ENCODE results near the gene SHISA7.

DNA sequence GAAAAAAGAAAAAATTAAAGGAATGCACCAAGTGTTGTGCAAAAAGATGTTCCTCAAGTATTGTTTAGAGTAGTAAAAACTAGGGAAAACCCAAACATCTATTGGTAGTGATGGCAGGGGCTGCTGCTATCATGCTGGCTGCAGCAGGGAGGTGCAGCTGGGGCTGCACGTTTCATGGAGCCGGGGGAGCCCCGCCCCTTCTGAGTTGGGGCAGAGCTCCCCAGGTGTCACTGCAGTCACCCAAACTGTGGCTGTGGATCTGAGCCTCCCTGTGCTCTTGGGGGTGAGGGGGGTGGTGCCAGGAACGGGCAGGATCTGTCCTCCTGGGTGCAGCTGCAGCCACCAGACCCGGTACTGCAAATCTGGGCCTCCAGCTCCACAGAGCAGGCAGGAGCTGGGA lies 24.0 kb downstream of the SHISA7 start:
- TF ChIP-seq PPARA (CRISPR knock-in tag; IDR thresholded peaks at IDR 0.05; ENCODE audit: borderline replicate concordance) (no peak), ARNTL (CRISPR knock-in tag; IDR thresholded peaks at IDR 0.05; ENCODE audit: borderline replicate concordance, low read depth) (no peak), TCF4 (CRISPR knock-in tag; IDR thresholded peaks at IDR 0.05; ENCODE audit: borderline replicate concordance) (no peak), TOX (CRISPR knock-in tag; IDR thresholded peaks at IDR 0.05; ENCODE audit: borderline replicate concordance) (no peak), ZFP3 (CRISPR knock-in tag; IDR thresholded peaks at IDR 0.05) (no peak), ISL1 (CRISPR knock-in tag; IDR thresholded peaks at IDR 0.05) (no peak)
- TF ChIP-seq, protein P1, sequence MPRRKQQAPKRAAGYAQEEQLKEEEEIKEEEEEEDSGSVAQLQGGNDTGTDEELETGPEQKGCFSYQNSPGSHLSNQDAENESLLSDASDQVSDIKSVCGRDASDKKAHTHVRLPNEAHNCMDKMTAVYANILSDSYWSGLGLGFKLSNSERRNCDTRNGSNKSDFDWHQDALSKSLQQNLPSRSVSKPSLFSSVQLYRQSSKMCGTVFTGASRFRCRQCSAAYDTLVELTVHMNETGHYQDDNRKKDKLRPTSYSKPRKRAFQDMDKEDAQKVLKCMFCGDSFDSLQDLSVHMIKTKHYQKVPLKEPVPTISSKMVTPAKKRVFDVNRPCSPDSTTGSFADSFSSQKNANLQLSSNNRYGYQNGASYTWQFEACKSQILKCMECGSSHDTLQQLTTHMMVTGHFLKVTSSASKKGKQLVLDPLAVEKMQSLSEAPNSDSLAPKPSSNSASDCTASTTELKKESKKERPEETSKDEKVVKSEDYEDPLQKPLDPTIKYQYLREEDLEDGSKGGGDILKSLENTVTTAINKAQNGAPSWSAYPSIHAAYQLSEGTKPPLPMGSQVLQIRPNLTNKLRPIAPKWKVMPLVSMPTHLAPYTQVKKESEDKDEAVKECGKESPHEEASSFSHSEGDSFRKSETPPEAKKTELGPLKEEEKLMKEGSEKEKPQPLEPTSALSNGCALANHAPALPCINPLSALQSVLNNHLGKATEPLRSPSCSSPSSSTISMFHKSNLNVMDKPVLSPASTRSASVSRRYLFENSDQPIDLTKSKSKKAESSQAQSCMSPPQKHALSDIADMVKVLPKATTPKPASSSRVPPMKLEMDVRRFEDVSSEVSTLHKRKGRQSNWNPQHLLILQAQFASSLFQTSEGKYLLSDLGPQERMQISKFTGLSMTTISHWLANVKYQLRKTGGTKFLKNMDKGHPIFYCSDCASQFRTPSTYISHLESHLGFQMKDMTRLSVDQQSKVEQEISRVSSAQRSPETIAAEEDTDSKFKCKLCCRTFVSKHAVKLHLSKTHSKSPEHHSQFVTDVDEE (CRISPR knock-in tag; IDR thresholded peaks at IDR 0.05) = no peak
